ENCODE measurements around the gene SCMH1.

DNA sequence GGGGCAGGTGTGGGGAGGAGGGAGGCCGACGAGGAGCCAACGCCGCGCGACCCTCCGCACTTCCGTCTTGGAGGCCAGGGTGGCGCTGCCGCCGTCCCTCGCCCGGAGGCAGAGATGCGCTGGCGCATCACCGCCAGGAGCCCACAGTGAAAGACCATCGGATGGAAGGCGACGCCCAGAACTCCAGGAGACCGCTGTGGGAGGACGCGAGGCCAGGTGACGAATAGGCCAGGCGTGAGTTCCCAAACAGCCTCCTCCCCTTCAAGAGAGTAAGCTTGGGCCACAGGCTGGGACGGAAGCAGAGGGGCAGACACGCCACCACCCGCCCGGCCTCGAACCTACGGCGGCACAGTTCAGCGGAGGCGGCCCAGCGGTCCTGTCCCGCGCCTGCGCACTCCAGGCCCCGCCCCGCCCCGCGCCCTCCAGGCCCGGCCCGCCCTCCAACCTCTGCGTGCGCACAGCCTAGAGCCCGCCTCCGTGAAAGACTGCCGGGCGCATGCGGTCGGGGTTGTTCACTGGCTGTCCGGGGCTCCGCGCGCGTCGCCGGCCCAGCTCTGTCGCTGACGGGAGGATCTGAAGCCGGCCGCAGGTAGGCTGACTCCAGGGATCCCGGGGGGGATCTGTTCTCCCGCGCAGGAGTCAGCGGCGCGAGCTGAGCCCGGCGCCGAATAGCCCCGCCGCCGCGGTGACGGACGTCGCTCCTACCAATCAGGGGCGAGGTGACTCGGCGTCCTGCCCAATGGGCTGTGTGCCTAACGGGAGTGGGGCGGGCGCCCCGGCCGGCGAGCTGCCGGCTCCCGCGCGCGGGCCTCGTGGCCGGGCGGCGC, 262.7 kb downstream of the SCMH1 start, which contains the start of gene CTPS1:
- TF ChIP-seq, protein P1, sequence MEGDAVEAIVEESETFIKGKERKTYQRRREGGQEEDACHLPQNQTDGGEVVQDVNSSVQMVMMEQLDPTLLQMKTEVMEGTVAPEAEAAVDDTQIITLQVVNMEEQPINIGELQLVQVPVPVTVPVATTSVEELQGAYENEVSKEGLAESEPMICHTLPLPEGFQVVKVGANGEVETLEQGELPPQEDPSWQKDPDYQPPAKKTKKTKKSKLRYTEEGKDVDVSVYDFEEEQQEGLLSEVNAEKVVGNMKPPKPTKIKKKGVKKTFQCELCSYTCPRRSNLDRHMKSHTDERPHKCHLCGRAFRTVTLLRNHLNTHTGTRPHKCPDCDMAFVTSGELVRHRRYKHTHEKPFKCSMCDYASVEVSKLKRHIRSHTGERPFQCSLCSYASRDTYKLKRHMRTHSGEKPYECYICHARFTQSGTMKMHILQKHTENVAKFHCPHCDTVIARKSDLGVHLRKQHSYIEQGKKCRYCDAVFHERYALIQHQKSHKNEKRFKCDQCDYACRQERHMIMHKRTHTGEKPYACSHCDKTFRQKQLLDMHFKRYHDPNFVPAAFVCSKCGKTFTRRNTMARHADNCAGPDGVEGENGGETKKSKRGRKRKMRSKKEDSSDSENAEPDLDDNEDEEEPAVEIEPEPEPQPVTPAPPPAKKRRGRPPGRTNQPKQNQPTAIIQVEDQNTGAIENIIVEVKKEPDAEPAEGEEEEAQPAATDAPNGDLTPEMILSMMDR (IDR thresholded peaks at IDR 0.05) = peak in 3 of 6 experiments; percentile 16 to 26 (median 24)
- TF ChIP-seq POLR2A (IDR thresholded peaks at IDR 0.05) = peak; percentile 36 to 86
